Neural cell (in vitro differentiated cells): Measurements from ENCODE around the gene VEGFD. TPM values are rescaled to one million over a fixed set of nuclear protein-coding genes. Genes with fewer than 3 reads are reported as not detected.

ENCODE experiments used
- H2AFZ ChIP-seq: fragments of 200-600, 300-800 bp; sonication (generic), shearing (Covaris generic); 2 replicates; pipeline ENCODE4 v1.6.0; 2014; ENCODE audit warnings: low read depth, mild to moderate bottlenecking, antibody characterized with exemption, low read length, moderate library complexity
- H3F3A ChIP-seq: fragments of 200-600 bp; shearing (Covaris generic); 2 replicates; pipeline ENCODE4 v1.6.1; 2016; ENCODE audit warnings: mild to moderate bottlenecking, moderate library complexity, mixed read lengths, antibody characterized with exemption, low read length; ENCODE audit not compliant: insufficient read depth, poor library complexity, severe bottlenecking
- H3K27ac ChIP-seq: fragments of 200-600, 300-800 bp; sonication (generic), shearing (Covaris generic); 2 replicates; pipeline ENCODE4 v1.5.1; 2014; ENCODE audit warnings: mild to moderate bottlenecking, low read length, moderate library complexity
- H3K27me3 ChIP-seq: fragments of 300-800, 200-600 bp; sonication (generic), shearing (Covaris generic); 2 replicates; pipeline ENCODE4 v1.6.0; 2014; ENCODE audit warnings: mild to moderate bottlenecking, low read depth, low read length, moderate library complexity; ENCODE audit not compliant: insufficient read depth
- H3K36me3 ChIP-seq: fragments of 300-800, 200-600 bp; sonication (generic), shearing (Covaris generic); 2 replicates; pipeline ENCODE4 v1.5.1; 2014; ENCODE audit warnings: mild to moderate bottlenecking, antibody characterized with exemption, low read length, moderate library complexity; ENCODE audit not compliant: insufficient read depth
- H3K4me2 ChIP-seq: fragments of 300-800, 200-600 bp; sonication (generic), shearing (Covaris generic); 2 replicates; pipeline ENCODE4 v1.6.0; 2014; ENCODE audit warnings: mild to moderate bottlenecking, low read length
- H3K4me3 ChIP-seq: fragments of 300-800, 200-600 bp; sonication (generic), shearing (Covaris generic); 2 replicates; pipeline ENCODE4 v1.5.1; 2014; ENCODE audit warnings: mild to moderate bottlenecking, low read length, moderate library complexity
- H3K79me2 ChIP-seq: fragments of 200-600 bp; shearing (Covaris generic); replicated peaks from 2 replicates; pipeline ENCODE4 v1.6.0; 2014; ENCODE audit warnings: mild to moderate bottlenecking, low read length, moderate library complexity; ENCODE audit not compliant: insufficient read depth
- H3K9ac ChIP-seq: fragments of 300-800, 200-600 bp; sonication (generic), shearing (Covaris generic); 2 replicates; pipeline ENCODE4 v1.6.1; 2016; ENCODE audit warnings: mild to moderate bottlenecking, low read length, mixed read lengths
- H3K9me2 ChIP-seq: fragments of 200-600 bp; shearing (Covaris generic); 2 replicates; pipeline ENCODE4 v1.6.1; 2016; ENCODE audit warnings: mild to moderate bottlenecking, low read length, mixed read lengths; ENCODE audit not compliant: insufficient read depth
- H3K9me3 ChIP-seq: fragments of 200-600, 300-800 bp; sonication (generic), shearing (Covaris generic); 2 replicates; pipeline ENCODE4 v1.6.1; 2016; ENCODE audit warnings: mild to moderate bottlenecking, mixed run types, low read length, moderate library complexity, mixed read lengths
- H4K20me1 ChIP-seq: fragments of 200-600 bp; shearing (Covaris generic); 2 replicates; pipeline ENCODE4 v1.6.1; 2016; ENCODE audit warnings: mild to moderate bottlenecking, mixed run types; ENCODE audit not compliant: insufficient read depth
- EP300 ChIP-seq: fragments of 450-650 bp; conservative IDR thresholded peaks from 2 replicates; pipeline ENCODE4 v1.6.1; 2014; ENCODE audit warnings: antibody characterized with exemption, mild to moderate bottlenecking, moderate library complexity; ENCODE audit not compliant: poor library complexity, severe bottlenecking
- EZH2 ChIP-seq: fragments of 200-600, 300-800 bp; shearing (Covaris generic), sonication (generic); IDR thresholded peaks from 2 replicates; pipeline ENCODE4 v1.6.1; 2014; ENCODE audit warnings: antibody characterized with exemption, low read length, borderline replicate concordance, mild to moderate bottlenecking; ENCODE audit not compliant: insufficient read depth, poor library complexity, severe bottlenecking
- MXI1 ChIP-seq: fragments of 450-650 bp; conservative IDR thresholded peaks from 2 replicates; pipeline ENCODE4 v1.6.1; 2014; ENCODE audit warnings: antibody characterized with exemption, mild to moderate bottlenecking; ENCODE audit not compliant: poor library complexity, severe bottlenecking
- POLR2AphosphoS5 ChIP-seq: IDR thresholded peaks from 2 replicates; pipeline ENCODE4 v1.6.1; 2012
- RAD21 ChIP-seq: fragments of 450-650 bp; conservative IDR thresholded peaks from 2 replicates; pipeline ENCODE4 v1.6.1; 2014; ENCODE audit warnings: antibody characterized with exemption, mild to moderate bottlenecking, moderate library complexity
- SMC3 ChIP-seq: fragments of 450-650 bp; conservative IDR thresholded peaks from 2 replicates; pipeline ENCODE4 v1.6.1; 2014; ENCODE audit warnings: antibody characterized with exemption, mild to moderate bottlenecking, moderate library complexity; ENCODE audit not compliant: poor library complexity
- TAF1 ChIP-seq: IDR thresholded peaks from 2 replicates; pipeline ENCODE4 v1.6.1; 2012; ENCODE audit warnings: low read depth
- polyA plus RNA-seq: library from polyadenylated mRNA; depleted of rRNA; stranded (reverse); fragments of >200 nt; gene quantifications from 2 replicates; pipeline ENCODE4 v1.2.3, GENCODE V29; 2014
- TF ChIP-seq, protein P1 (sequence below): IDR thresholded peaks from 2 replicates; pipeline ENCODE4 v1.6.1; 2012; ENCODE audit warnings: borderline replicate concordance
- TF ChIP-seq, protein P2 (sequence below): fragments of 450-650 bp; IDR thresholded peaks from 2 replicates; pipeline ENCODE4 v1.5.1; 2014; ENCODE audit warnings: antibody characterized with exemption, mild to moderate bottlenecking, moderate library complexity; ENCODE audit not compliant: poor library complexity, severe bottlenecking

Gene VEGFD
- polyA plus RNA-seq, 1 donor from 2014 or later: not detected

DNA sequence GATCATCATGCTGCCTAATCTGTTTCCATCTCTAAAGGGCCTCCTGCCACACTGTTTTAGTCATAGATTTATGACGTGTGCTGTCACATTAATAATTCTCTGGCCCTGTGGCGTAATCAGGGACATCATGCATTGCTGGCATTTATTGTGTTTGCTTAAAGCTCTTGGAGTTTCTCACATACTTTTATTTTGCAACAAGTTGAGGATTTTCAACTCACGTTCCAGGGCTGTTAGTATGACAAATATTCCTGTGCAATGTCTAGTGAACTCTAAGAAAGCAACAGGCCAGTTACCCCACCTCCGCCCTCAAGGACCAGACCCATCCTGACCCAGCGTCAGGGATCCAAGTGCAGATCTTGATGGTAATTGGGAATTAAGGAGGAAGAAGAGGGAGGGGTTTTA lies 41.1 kb downstream of the VEGFD start:
- Histone ChIP-seq H3K4me3 (no peak overlapping the region), H3K36me3 (no peaks in the 10 kb centered on the region), H3K9me3 (no peaks in the 10 kb centered on the region), H3K27me3 (no peaks in the 10 kb centered on the region), H3K79me2 (no peaks in the 10 kb centered on the region), H3K9ac (no peak overlapping the region), H3K9me2 (no peaks in the 10 kb centered on the region), H3F3A (no peaks in the 10 kb centered on the region), H3K4me2 (no peak overlapping the region), H3K27ac (no peak overlapping the region), H2AFZ (no peak overlapping the region), H4K20me1 (no peaks in the 10 kb centered on the region)
- TF ChIP-seq POLR2AphosphoS5: no peak
- no peak for TF ChIP-seq EP300
- TF ChIP-seq TAF1: no peak
- TF ChIP-seq, protein P1, sequence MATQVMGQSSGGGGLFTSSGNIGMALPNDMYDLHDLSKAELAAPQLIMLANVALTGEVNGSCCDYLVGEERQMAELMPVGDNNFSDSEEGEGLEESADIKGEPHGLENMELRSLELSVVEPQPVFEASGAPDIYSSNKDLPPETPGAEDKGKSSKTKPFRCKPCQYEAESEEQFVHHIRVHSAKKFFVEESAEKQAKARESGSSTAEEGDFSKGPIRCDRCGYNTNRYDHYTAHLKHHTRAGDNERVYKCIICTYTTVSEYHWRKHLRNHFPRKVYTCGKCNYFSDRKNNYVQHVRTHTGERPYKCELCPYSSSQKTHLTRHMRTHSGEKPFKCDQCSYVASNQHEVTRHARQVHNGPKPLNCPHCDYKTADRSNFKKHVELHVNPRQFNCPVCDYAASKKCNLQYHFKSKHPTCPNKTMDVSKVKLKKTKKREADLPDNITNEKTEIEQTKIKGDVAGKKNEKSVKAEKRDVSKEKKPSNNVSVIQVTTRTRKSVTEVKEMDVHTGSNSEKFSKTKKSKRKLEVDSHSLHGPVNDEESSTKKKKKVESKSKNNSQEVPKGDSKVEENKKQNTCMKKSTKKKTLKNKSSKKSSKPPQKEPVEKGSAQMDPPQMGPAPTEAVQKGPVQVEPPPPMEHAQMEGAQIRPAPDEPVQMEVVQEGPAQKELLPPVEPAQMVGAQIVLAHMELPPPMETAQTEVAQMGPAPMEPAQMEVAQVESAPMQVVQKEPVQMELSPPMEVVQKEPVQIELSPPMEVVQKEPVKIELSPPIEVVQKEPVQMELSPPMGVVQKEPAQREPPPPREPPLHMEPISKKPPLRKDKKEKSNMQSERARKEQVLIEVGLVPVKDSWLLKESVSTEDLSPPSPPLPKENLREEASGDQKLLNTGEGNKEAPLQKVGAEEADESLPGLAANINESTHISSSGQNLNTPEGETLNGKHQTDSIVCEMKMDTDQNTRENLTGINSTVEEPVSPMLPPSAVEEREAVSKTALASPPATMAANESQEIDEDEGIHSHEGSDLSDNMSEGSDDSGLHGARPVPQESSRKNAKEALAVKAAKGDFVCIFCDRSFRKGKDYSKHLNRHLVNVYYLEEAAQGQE: no peak
- TF ChIP-seq MXI1: no peak
- TF ChIP-seq, protein P2, sequence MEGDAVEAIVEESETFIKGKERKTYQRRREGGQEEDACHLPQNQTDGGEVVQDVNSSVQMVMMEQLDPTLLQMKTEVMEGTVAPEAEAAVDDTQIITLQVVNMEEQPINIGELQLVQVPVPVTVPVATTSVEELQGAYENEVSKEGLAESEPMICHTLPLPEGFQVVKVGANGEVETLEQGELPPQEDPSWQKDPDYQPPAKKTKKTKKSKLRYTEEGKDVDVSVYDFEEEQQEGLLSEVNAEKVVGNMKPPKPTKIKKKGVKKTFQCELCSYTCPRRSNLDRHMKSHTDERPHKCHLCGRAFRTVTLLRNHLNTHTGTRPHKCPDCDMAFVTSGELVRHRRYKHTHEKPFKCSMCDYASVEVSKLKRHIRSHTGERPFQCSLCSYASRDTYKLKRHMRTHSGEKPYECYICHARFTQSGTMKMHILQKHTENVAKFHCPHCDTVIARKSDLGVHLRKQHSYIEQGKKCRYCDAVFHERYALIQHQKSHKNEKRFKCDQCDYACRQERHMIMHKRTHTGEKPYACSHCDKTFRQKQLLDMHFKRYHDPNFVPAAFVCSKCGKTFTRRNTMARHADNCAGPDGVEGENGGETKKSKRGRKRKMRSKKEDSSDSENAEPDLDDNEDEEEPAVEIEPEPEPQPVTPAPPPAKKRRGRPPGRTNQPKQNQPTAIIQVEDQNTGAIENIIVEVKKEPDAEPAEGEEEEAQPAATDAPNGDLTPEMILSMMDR: no peak
- no peak for TF ChIP-seq EZH2
- TF ChIP-seq SMC3: no peak
- TF ChIP-seq RAD21: no peak

DNA sequence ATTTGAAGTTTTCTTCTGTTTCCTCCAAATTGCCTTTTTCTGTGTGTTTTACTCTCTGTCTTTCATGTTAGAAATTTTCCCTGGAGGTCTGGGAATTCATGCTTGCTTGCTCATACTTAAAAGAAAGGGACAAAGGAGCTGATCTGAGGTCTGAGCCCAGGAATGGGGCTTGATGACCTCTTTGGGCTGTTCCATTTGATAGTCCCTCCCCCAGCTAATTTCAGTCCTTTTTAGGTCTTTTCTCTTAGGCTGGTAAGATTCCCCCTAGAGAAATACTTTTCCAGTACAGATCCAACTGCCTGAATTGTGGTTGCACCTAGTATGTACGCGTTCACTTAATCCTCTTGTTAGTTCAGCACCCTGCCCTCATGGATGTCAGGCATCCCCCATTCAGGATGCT lies 43.3 kb downstream of the VEGFD start:
- H3K36me3 ChIP-seq: no peaks in the 10 kb centered on the region
- H3K27ac ChIP-seq: no peak overlapping the region
- H2AFZ ChIP-seq: no peak overlapping the region
- no peak for TF ChIP-seq MXI1
- TF ChIP-seq EZH2: no peak
- no peak for TF ChIP-seq SMC3
- no peak for TF ChIP-seq RAD21
- TF ChIP-seq TAF1: no peak
- TF ChIP-seq, protein P1: no peak
- no peak for TF ChIP-seq EP300
- TF ChIP-seq POLR2AphosphoS5: no peak
- TF ChIP-seq, protein P2: no peak
- H3K79me2 ChIP-seq: no peaks in the 10 kb centered on the region
- H3F3A ChIP-seq: no peaks in the 10 kb centered on the region
- H3K27me3 ChIP-seq: no peaks in the 10 kb centered on the region
- H3K9ac ChIP-seq: no peak overlapping the region
- no peak overlapping the region for H3K4me2 ChIP-seq
- H3K9me2 ChIP-seq: no peaks in the 10 kb centered on the region
- H3K4me3 ChIP-seq: no peak overlapping the region
- no peaks in the 10 kb centered on the region for H4K20me1 ChIP-seq
- no peaks in the 10 kb centered on the region for H3K9me3 ChIP-seq
